Gastrocnemius medialis (tissue), 4 donors: ENCODE measurements around the gene HOXA3. TPM values are rescaled to one million over a fixed set of nuclear protein-coding genes. Genes with fewer than 3 reads are reported as not detected.
A peak's percentile ranks its signal among the peaks of the same experiment; 100 is the strongest.

ENCODE experiments used
- ATAC-seq, 2 donors: fragments of 150-250 bp; one replicate each; pipeline ENCODE4 v1.9.1; 2016
- DNase-seq, 2 donors: peaks; one replicate each; pipeline ENCODE4 v3.0.0-alpha.2; 2019
- H3K27ac ChIP-seq, 4 donors: fragments of 200-600 bp; sonication (generic); 1 replicate in 1 of 4; 2 replicates in 3 of 4; pipeline ENCODE4 v1.5.1; 2016 to 2018; ENCODE audit warnings: mild to moderate bottlenecking in 2 of 4, moderate library complexity in 1 of 4
- H3K27me3 ChIP-seq, 3 donors: fragments of 200-600 bp; sonication (generic) in 2 of 3; 1 replicate in 1 of 3; 2 replicates in 2 of 3; pipeline versions ENCODE4 v1.5.1 to v1.6.0; 2016 to 2019; ENCODE audit warnings: mild to moderate bottlenecking in 1 of 3, moderate library complexity in 1 of 3
- H3K36me3 ChIP-seq, 2 donors: fragments of 200-600 bp; sonication (generic) in 1 of 2; one replicate each; pipeline ENCODE4 v1.5.1; 2017 to 2018
- H3K4me1 ChIP-seq, 2 donors: fragments of 200-600 bp; sonication (generic) in 1 of 2; one replicate each; pipeline ENCODE4 v1.5.1; 2016 to 2017; ENCODE audit warnings: mild to moderate bottlenecking in 2 of 2
- H3K4me3 ChIP-seq, 4 donors: fragments of 200-600 bp; sonication (generic) in 3 of 4; 1 replicate in 1 of 4; 2 replicates in 3 of 4; pipeline ENCODE4 v1.5.1; 2016 to 2019; ENCODE audit warnings: mild to moderate bottlenecking in 2 of 4
- H3K9me3 ChIP-seq, 3 donors: fragments of 200-600 bp; sonication (generic) in 2 of 3; 1 replicate in 1 of 3; 2 replicates in 2 of 3; pipeline ENCODE4 v1.5.1; 2016 to 2019
- POLR2A ChIP-seq, 2 donors: fragments of 450-650 bp; IDR thresholded peaks; one replicate each; pipeline ENCODE4 v1.6.1; 2017; ENCODE audit warnings: antibody characterized with exemption in 2 of 2, mild to moderate bottlenecking in 2 of 2, moderate library complexity in 2 of 2
- in situ Hi-C, 4 donors: fragments of 200-750 bp; cut with MboI; loops; one replicate each; pipeline versions ENCODE4 v1.15.0 to v1.8.0; 2017; ENCODE audit warnings: low sequenced_read_pairs in 4 of 4
- intact Hi-C: fragments of 100-400 bp; cut with DNase I; formaldehyde crosslinking; loops from one replicate; pipeline ENCODE4 v1.15.1; 2023; ENCODE audit warnings: low total_unique reads
- total RNA-seq, 4 donors: library from RNA; depleted of rRNA; stranded (reverse); fragments of >200 nt; gene quantifications; one replicate each; pipeline versions ENCODE4 v1.1.0 to v1.2.3, GENCODE V29; 2016
- TF ChIP-seq, protein P1 (sequence below), 5 experiments: fragments of 450-650 bp in 3 of 5; fragments of 200-600 bp in 2 of 5; sonication (generic) in 2 of 5; IDR thresholded peaks in 4 of 5; conservative IDR thresholded peaks in 1 of 5; 1 replicate in 4 of 5; 2 replicates in 1 of 5; pipeline ENCODE4 v1.5.1; 2016 to 2019; ENCODE audit warnings: antibody characterized with exemption in 5 of 5, mild to moderate bottlenecking in 3 of 5, moderate library complexity in 3 of 5

The HOXA3 gene
- total RNA-seq, 4 donors from 2014 or later, result 0.53 to 6.2 (median 3.0) TPM

DNA sequence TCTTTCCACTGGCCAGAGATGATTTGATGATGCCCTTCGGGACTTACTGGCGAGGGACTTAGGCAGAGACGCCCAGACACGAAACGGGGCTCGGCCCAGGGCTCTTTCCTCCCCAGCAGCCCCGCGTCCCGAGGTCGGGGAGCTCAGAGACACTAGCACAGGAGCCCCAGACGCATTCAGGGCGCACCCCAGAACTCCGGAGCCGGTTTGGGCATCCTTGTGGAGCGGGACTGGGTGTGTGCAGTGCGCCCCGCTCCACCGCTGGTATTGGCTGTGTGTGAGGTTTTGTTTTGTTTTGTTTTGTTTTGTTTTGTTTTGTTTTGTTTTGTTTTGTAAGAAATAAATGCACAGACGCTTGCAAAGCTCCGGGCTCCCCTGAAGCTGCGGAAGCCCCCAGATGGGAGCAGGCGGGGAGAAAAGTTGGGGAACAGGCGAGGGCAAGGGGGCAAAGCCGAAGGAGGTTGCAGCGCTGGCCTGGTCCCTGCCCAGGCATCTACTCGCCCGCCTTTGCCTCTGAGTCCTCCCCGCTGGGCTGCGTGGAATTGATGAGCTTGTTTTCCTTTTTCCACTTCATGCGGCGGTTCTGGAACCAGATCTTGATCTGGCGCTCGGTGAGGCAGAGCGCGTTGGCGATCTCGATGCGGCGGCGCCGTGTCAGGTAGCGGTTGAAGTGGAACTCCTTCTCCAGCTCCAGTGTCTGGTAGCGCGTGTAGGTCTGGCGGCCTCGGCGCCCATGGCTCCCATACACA, 7.0 kb downstream of the HOXA3 start:
- Histone ChIP-seq H3K9me3 (no peaks in the 10 kb centered on the region), H3K36me3 (peaks cover 0 to 20% of the 10 kb centered on the region in 2 donors), H3K4me1 (peaks cover 39 to 40% of the 10 kb centered on the region in 2 donors), H3K4me3 (no peak overlapping the region), H3K27me3 (no peaks in the 10 kb centered on the region), H3K27ac (peak overlapping the region in 2 of 4 donors; percentile 92 to 94)
- in situ Hi-C loops, result loop anchor here in 3 of 4 donors (5.0 to 10.0 kb wide), 3 partner anchors 288 to 781 kb away; no protein-coding TSS in a partner anchor
- DNase-seq (no peak), ATAC-seq (no peak)
- intact Hi-C loops, result no loop called here
- TF ChIP-seq, protein P1, sequence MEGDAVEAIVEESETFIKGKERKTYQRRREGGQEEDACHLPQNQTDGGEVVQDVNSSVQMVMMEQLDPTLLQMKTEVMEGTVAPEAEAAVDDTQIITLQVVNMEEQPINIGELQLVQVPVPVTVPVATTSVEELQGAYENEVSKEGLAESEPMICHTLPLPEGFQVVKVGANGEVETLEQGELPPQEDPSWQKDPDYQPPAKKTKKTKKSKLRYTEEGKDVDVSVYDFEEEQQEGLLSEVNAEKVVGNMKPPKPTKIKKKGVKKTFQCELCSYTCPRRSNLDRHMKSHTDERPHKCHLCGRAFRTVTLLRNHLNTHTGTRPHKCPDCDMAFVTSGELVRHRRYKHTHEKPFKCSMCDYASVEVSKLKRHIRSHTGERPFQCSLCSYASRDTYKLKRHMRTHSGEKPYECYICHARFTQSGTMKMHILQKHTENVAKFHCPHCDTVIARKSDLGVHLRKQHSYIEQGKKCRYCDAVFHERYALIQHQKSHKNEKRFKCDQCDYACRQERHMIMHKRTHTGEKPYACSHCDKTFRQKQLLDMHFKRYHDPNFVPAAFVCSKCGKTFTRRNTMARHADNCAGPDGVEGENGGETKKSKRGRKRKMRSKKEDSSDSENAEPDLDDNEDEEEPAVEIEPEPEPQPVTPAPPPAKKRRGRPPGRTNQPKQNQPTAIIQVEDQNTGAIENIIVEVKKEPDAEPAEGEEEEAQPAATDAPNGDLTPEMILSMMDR (IDR thresholded peaks at IDR 0.05 in 4 of 5, conservative IDR thresholded peaks at IDR 0.05 in 1 of 5), result no peak
- no peak for TF ChIP-seq POLR2A (IDR thresholded peaks at IDR 0.05)

DNA sequence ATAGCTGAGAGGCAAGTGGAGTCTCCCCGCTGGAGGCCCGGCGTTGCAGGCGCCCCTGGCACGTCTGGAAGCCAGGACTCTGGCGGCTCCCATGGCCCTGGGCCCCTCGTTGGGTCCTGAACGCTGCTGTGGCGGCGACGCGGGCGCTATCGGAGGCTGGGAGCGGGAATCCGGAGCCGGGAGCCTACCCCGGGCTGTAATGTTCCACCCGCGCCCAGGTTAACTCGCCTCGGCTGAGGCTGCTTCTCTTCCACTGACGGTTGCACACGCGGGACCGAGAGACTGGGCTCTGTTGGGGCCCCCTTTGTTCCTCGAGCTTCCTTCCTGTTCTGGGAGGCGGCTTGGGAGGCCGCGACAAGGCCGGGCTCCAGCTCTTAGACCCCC, 7.6 kb downstream of the HOXA3 start:
- intact Hi-C loops, result no loop called here
- peak overlapping the region in 3 of 4 donors; percentile 63 to 94 (median 66) for H3K27ac ChIP-seq
- H3K4me1 ChIP-seq, result peaks cover 33 to 35% of the 10 kb centered on the region in 2 donors
- TF ChIP-seq, protein P1 (IDR thresholded peaks at IDR 0.05 in 4 of 5, conservative IDR thresholded peaks at IDR 0.05 in 1 of 5), result no peak
- TF ChIP-seq POLR2A (IDR thresholded peaks at IDR 0.05), result no peak
- no peak for DNase-seq
- ATAC-seq, result no peak
- H3K36me3 ChIP-seq, result peaks cover 0 to 20% of the 10 kb centered on the region in 2 donors
- H3K27me3 ChIP-seq, result no peaks in the 10 kb centered on the region
- no peak overlapping the region for H3K4me3 ChIP-seq
- H3K9me3 ChIP-seq, result no peaks in the 10 kb centered on the region
- in situ Hi-C loops, result loop anchor here in 3 of 4 donors (5.0 to 10.0 kb wide), 4 partner anchors 287 to 780 kb away; no protein-coding TSS in a partner anchor

GRCh38 chr7:27143950-27144780, 8.2 kb downstream of the HOXA3 start:
- no peak for DNase-seq
- in situ Hi-C loops (loop anchor here in 2 of 4 donors (5.0 to 10.0 kb wide), 3 partner anchors 289 to 779 kb away; no protein-coding TSS in a partner anchor), intact Hi-C loops (no loop called here)
- peak overlapping the region in 2 of 4 donors; percentile 14 to 26 for H3K4me3 ChIP-seq
- peak overlapping the region; percentile 30 to 94 (median 64) for H3K27ac ChIP-seq
- H3K36me3 ChIP-seq, result peaks cover 0 to 20% of the 10 kb centered on the region in 2 donors
- no peaks in the 10 kb centered on the region for H3K9me3 ChIP-seq
- no peak for ATAC-seq
- H3K27me3 ChIP-seq, result no peaks in the 10 kb centered on the region
- no peak for TF ChIP-seq POLR2A (IDR thresholded peaks at IDR 0.05)
- TF ChIP-seq, protein P1 (IDR thresholded peaks at IDR 0.05 in 4 of 5, conservative IDR thresholded peaks at IDR 0.05 in 1 of 5), result peak in 3 of 5 experiments; percentile 9 to 62 (median 36)
- H3K4me1 ChIP-seq, result peaks cover 27 to 29% of the 10 kb centered on the region in 2 donors

GRCh38 chr7:27143023-27143949, 9.1 kb downstream of the HOXA3 start, which contains the start of gene HOXA5:
Gene HOXA5, minus strand, starts transcription at chr7:27143681. Its CDS starts 74 bp downstream, at chr7:27143607.
- DNase-seq (peak; percentile 76 to 80), ATAC-seq (peak; percentile 82 to 95)
- Histone ChIP-seq H3K4me1 (peaks cover 18 to 24% of the 10 kb centered on the region in 2 donors), H3K27ac (peak within 1 kb of the TSS; percentile 79 to 94 (median 88)), H3K9me3 (no peaks in the 10 kb centered on the region), H3K4me3 (peak within 1 kb of the TSS; percentile 56 to 68 (median 62)), H3K27me3 (no peaks in the 10 kb centered on the region), H3K36me3 (peaks cover 0 to 20% of the 10 kb centered on the region in 2 donors)
- intact Hi-C loops (no loop called here), in situ Hi-C loops (loop anchor here in 2 of 4 donors (5.0 to 10.0 kb wide), 3 partner anchors 288 to 778 kb away; no protein-coding TSS in a partner anchor)
- TF ChIP-seq, protein P1 (IDR thresholded peaks at IDR 0.05 in 4 of 5, conservative IDR thresholded peaks at IDR 0.05 in 1 of 5), result peak in 4 of 5 experiments; percentile 77 to 90 (median 86)
- peak; percentile 57 to 83 for TF ChIP-seq POLR2A (IDR thresholded peaks at IDR 0.05)
